Neural cell (in vitro differentiated cells): ENCODE data around the gene DPH6. TPM values are rescaled to one million over a fixed set of nuclear protein-coding genes. Genes with fewer than 3 reads are reported as not detected.

Experiments used
- H2AFZ ChIP-seq: fragments of 200-600, 300-800 bp; sonication (generic), shearing (Covaris generic); 2 replicates; pipeline ENCODE4 v1.6.0; 2014; ENCODE audit warnings: low read depth, mild to moderate bottlenecking, antibody characterized with exemption, low read length, moderate library complexity
- H3F3A ChIP-seq: fragments of 200-600 bp; shearing (Covaris generic); 2 replicates; pipeline ENCODE4 v1.6.1; 2016; ENCODE audit warnings: mild to moderate bottlenecking, moderate library complexity, mixed read lengths, antibody characterized with exemption, low read length; ENCODE audit not compliant: insufficient read depth, poor library complexity, severe bottlenecking
- H3K27ac ChIP-seq: fragments of 200-600, 300-800 bp; sonication (generic), shearing (Covaris generic); 2 replicates; pipeline ENCODE4 v1.5.1; 2014; ENCODE audit warnings: mild to moderate bottlenecking, low read length, moderate library complexity
- H3K27me3 ChIP-seq: fragments of 300-800, 200-600 bp; sonication (generic), shearing (Covaris generic); 2 replicates; pipeline ENCODE4 v1.6.0; 2014; ENCODE audit warnings: mild to moderate bottlenecking, low read depth, low read length, moderate library complexity; ENCODE audit not compliant: insufficient read depth
- H3K36me3 ChIP-seq: fragments of 300-800, 200-600 bp; sonication (generic), shearing (Covaris generic); 2 replicates; pipeline ENCODE4 v1.5.1; 2014; ENCODE audit warnings: mild to moderate bottlenecking, antibody characterized with exemption, low read length, moderate library complexity; ENCODE audit not compliant: insufficient read depth
- H3K4me2 ChIP-seq: fragments of 300-800, 200-600 bp; sonication (generic), shearing (Covaris generic); 2 replicates; pipeline ENCODE4 v1.6.0; 2014; ENCODE audit warnings: mild to moderate bottlenecking, low read length
- H3K4me3 ChIP-seq: fragments of 300-800, 200-600 bp; sonication (generic), shearing (Covaris generic); 2 replicates; pipeline ENCODE4 v1.5.1; 2014; ENCODE audit warnings: mild to moderate bottlenecking, low read length, moderate library complexity
- H3K79me2 ChIP-seq: fragments of 200-600 bp; shearing (Covaris generic); replicated peaks from 2 replicates; pipeline ENCODE4 v1.6.0; 2014; ENCODE audit warnings: mild to moderate bottlenecking, low read length, moderate library complexity; ENCODE audit not compliant: insufficient read depth
- H3K9ac ChIP-seq: fragments of 300-800, 200-600 bp; sonication (generic), shearing (Covaris generic); 2 replicates; pipeline ENCODE4 v1.6.1; 2016; ENCODE audit warnings: mild to moderate bottlenecking, low read length, mixed read lengths
- H3K9me2 ChIP-seq: fragments of 200-600 bp; shearing (Covaris generic); 2 replicates; pipeline ENCODE4 v1.6.1; 2016; ENCODE audit warnings: mild to moderate bottlenecking, low read length, mixed read lengths; ENCODE audit not compliant: insufficient read depth
- H3K9me3 ChIP-seq: fragments of 200-600, 300-800 bp; sonication (generic), shearing (Covaris generic); 2 replicates; pipeline ENCODE4 v1.6.1; 2016; ENCODE audit warnings: mild to moderate bottlenecking, mixed run types, low read length, moderate library complexity, mixed read lengths
- H4K20me1 ChIP-seq: fragments of 200-600 bp; shearing (Covaris generic); 2 replicates; pipeline ENCODE4 v1.6.1; 2016; ENCODE audit warnings: mild to moderate bottlenecking, mixed run types; ENCODE audit not compliant: insufficient read depth
- CTCF ChIP-seq: fragments of 450-650 bp; IDR thresholded peaks from 2 replicates; pipeline ENCODE4 v1.5.1; 2014; ENCODE audit warnings: antibody characterized with exemption, mild to moderate bottlenecking, moderate library complexity; ENCODE audit not compliant: poor library complexity, severe bottlenecking
- EP300 ChIP-seq: fragments of 450-650 bp; conservative IDR thresholded peaks from 2 replicates; pipeline ENCODE4 v1.6.1; 2014; ENCODE audit warnings: antibody characterized with exemption, mild to moderate bottlenecking, moderate library complexity; ENCODE audit not compliant: poor library complexity, severe bottlenecking
- EZH2 ChIP-seq: fragments of 200-600, 300-800 bp; shearing (Covaris generic), sonication (generic); IDR thresholded peaks from 2 replicates; pipeline ENCODE4 v1.6.1; 2014; ENCODE audit warnings: antibody characterized with exemption, low read length, borderline replicate concordance, mild to moderate bottlenecking; ENCODE audit not compliant: insufficient read depth, poor library complexity, severe bottlenecking
- MXI1 ChIP-seq: fragments of 450-650 bp; conservative IDR thresholded peaks from 2 replicates; pipeline ENCODE4 v1.6.1; 2014; ENCODE audit warnings: antibody characterized with exemption, mild to moderate bottlenecking; ENCODE audit not compliant: poor library complexity, severe bottlenecking
- POLR2AphosphoS5 ChIP-seq: IDR thresholded peaks from 2 replicates; pipeline ENCODE4 v1.6.1; 2012
- RAD21 ChIP-seq: fragments of 450-650 bp; conservative IDR thresholded peaks from 2 replicates; pipeline ENCODE4 v1.6.1; 2014; ENCODE audit warnings: antibody characterized with exemption, mild to moderate bottlenecking, moderate library complexity
- REST ChIP-seq: IDR thresholded peaks from 2 replicates; pipeline ENCODE4 v1.6.1; 2012; ENCODE audit warnings: borderline replicate concordance
- SMC3 ChIP-seq: fragments of 450-650 bp; conservative IDR thresholded peaks from 2 replicates; pipeline ENCODE4 v1.6.1; 2014; ENCODE audit warnings: antibody characterized with exemption, mild to moderate bottlenecking, moderate library complexity; ENCODE audit not compliant: poor library complexity
- TAF1 ChIP-seq: IDR thresholded peaks from 2 replicates; pipeline ENCODE4 v1.6.1; 2012; ENCODE audit warnings: low read depth
- polyA plus RNA-seq: library from polyadenylated mRNA; depleted of rRNA; stranded (reverse); fragments of >200 nt; gene quantifications from 2 replicates; pipeline ENCODE4 v1.2.3, GENCODE V29; 2014

DPH6 gene
- polyA plus RNA-seq, 1 donor from 2014 or later = 6.9 TPM

GRCh38 chr15:35362195-35362829 lies 183.7 kb downstream of the DPH6 start:
- no peaks in the 10 kb centered on the region for H3K27me3 ChIP-seq
- H3K9ac ChIP-seq = no peak overlapping the region
- H2AFZ ChIP-seq = no peak overlapping the region
- peaks cover 15% of the 10 kb centered on the region for H3K9me3 ChIP-seq
- H3K27ac ChIP-seq = no peak overlapping the region
- H3K79me2 ChIP-seq = no peaks in the 10 kb centered on the region
- no peaks in the 10 kb centered on the region for H3K36me3 ChIP-seq
- no peak overlapping the region for H3K4me2 ChIP-seq
- no peaks in the 10 kb centered on the region for H3F3A ChIP-seq
- TF ChIP-seq REST = no peak
- TF ChIP-seq POLR2AphosphoS5 = no peak
- TF ChIP-seq RAD21 = no peak
- no peak for TF ChIP-seq TAF1
- no peak for TF ChIP-seq EZH2
- no peak for TF ChIP-seq CTCF
- TF ChIP-seq SMC3 = no peak
- TF ChIP-seq EP300 = no peak
- TF ChIP-seq MXI1 = no peak
- H3K9me2 ChIP-seq = no peaks in the 10 kb centered on the region
- no peak overlapping the region for H3K4me3 ChIP-seq
- H4K20me1 ChIP-seq = no peaks in the 10 kb centered on the region

GRCh38 chr15:35358824-35359223 lies 187.1 kb downstream of the DPH6 start:
- H3K27me3 ChIP-seq = no peaks in the 10 kb centered on the region
- H3K4me2 ChIP-seq = no peak overlapping the region
- H3K27ac ChIP-seq = no peak overlapping the region
- H3K9me3 ChIP-seq = peaks cover 15% of the 10 kb centered on the region
- TF ChIP-seq REST = no peak
- no peak for TF ChIP-seq EP300
- TF ChIP-seq POLR2AphosphoS5 = no peak
- TF ChIP-seq SMC3 = no peak
- TF ChIP-seq RAD21 = no peak
- no peak for TF ChIP-seq CTCF
- no peak for TF ChIP-seq MXI1
- TF ChIP-seq TAF1 = no peak
- no peak for TF ChIP-seq EZH2
- no peaks in the 10 kb centered on the region for H3F3A ChIP-seq
- no peaks in the 10 kb centered on the region for H3K79me2 ChIP-seq
- no peak overlapping the region for H3K9ac ChIP-seq
- H2AFZ ChIP-seq = no peak overlapping the region
- no peak overlapping the region for H3K4me3 ChIP-seq
- H3K9me2 ChIP-seq = no peaks in the 10 kb centered on the region
- H3K36me3 ChIP-seq = no peaks in the 10 kb centered on the region
- no peaks in the 10 kb centered on the region for H4K20me1 ChIP-seq
